KG1 (cell line): ENCODE measurements around the gene FRRS1.

Experiments used
- DNase-seq: peaks from one replicate; lab custom pipeline; 2025; lab: John Stamatoyannopoulos, UW

FRRS1 gene

DNA sequence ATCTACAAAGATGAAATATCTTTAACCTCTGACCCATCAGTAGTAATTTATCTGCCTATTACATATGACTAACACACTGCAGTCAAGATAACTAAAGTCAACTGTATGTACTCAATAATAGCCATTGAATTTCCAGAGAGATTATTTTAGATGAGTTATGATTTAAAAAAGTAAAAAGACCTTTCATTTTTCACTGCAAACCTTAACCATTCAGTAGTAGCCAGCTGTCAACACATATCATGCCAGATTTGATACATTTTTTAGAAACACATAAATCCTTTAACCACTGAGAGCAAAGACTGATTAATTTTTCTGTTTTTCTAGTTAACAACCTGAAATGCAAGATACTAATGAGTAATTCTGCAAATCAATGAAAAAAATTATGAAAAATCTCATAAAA lies 89.6 kb downstream of the FRRS1 start:
- DNase-seq, result no peak

DNA sequence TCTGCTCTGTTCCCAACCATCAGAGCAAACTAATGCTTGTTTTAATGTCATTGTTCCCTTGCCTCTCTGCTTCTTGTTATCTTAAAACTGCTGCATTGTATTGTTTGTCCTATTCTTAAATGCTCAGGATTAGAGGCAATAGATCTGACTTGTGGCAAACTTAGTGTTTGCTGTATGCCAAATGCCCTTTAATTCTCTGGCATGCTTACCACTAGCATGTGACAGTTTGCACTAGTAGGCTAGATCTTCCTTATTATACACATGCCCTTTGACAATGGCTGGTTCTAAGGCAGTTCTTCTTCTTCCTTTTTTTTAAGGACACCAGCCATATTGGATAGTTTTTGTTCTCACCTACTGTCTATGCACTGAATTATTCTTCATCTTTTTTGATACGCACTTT lies 90.4 kb downstream of the FRRS1 start:
- DNase-seq, result no peak

DNA sequence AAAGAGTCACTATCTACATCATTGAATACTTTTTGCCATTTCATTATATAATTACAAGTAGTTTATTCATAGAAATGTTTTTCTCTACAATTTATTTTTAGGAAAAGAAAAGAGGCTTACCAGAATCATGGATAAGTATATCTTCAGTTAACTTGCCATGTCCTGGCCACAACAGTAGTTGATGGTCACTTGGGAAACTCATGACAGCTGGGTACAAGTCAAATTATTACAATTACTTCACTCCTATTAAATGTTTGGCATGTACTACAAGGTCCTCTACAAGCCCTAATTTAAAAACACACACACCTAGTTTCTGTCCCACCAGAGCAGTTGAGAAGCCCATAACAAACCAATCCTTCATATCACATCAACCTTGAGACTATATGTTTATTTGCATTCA lies 91.1 kb downstream of the FRRS1 start:
- DNase-seq, result no peak

DNA sequence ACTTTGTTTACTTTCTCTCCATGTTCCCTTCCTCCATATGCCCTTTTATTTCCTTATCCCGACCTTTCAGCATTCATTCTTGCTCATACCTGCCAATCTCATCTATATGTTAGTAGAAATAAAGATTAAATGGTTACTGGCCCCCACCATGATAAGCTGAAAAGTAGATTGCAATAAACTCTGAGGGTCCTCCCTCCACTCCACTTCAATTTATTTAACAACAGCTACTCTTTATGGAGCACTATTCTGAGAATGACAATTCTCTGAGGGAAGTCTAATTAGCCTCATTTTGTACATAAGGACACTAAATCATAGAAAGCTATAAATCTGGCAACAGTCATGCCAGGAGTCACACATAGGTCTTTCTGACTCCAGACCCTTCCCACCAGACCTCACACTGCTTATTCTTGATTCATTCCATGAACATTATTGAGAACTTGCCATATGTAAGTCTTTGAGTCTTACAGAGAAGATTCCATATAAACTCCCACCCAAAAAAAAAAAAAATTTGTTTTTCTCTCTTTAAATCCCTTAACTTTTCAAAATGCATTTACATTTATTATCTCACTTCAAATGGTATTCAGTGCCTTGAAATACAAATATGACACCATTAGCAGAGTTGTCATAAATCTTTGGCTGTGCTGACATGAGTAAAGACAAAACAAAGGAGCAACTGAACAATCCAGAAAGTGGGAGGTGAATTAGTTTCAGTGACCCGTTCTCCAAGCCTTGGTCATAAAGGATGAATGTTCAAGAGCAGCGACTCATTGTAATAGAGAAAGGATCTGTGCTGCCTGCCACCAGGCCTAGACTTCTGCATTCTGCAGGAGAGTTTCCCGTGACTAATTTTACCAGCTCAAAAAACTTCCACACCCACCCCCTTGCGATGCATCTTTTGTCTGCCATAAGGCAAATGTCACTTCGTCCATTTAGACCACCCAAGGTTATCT lies 92.0 kb downstream of the FRRS1 start:
- no peak for DNase-seq

DNA sequence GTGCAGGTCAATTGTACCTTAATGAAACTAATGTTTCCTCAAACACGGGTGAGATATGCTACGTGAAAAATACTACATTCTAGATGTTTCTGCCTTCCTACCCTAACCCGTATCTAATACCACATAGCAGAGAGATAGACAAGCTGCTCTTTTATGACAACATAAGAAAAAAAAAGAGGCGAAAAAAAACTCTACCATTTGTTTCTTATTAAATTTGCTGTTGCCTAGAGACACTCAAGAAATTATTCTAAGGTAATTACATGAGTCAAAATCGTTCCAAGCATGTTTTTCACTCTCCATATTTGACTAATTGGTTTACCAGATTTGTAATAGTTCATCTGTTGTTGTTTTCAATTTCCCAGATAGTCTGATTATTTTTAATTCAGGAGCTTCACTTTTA lies 93.1 kb downstream of the FRRS1 start:
- no peak for DNase-seq

DNA sequence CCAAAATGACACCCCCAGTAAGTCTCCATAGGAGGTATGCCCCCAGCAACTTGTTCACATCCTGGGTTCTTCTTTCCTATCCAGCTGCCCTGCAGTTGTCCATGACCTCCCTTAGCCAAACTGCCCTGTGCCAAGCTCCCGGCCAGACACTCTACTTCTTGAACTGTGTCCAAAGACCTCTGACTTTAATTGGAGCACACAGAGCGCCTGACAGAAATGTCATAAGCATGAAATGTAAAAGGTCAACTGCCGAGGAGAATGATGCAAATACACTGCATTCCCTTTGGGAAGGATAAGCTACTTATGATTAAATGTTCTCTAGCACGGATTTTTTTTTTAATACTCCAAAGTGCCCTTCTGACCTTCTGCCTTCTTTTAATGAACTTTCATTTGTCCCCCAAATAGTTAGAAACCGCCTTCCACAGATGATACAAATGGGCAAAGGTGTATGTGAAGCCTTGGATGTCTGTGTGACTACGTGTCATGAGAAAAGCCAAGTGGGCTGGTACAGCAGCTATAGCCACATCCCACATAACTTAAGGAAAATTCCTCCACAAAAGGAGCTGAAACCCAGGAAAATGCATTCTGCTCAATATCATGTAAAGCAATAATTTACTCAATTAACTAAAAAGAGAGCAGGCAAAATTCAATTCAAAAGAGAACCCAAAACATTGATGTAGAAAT lies 93.8 kb downstream of the FRRS1 start:
- no peak for DNase-seq

DNA sequence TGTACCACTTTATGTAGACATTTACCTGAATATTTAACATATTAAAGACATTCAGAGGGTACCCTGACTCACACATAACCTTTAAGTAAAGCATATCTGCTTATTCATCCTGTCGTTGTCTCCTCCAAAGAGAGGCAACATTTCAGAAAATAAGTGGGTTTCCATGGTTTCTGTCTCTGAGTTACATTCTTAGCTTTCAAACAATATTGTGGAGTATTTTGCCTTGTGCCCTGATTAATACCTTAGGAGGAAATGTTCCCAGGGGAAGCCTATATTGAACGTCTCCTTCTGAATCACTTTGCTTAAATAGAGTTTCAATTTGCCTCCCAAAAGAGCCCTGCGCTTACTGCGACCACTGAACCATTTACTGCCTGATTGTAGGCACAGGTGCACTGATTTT lies 94.4 kb downstream of the FRRS1 start:
- no peak for DNase-seq

DNA sequence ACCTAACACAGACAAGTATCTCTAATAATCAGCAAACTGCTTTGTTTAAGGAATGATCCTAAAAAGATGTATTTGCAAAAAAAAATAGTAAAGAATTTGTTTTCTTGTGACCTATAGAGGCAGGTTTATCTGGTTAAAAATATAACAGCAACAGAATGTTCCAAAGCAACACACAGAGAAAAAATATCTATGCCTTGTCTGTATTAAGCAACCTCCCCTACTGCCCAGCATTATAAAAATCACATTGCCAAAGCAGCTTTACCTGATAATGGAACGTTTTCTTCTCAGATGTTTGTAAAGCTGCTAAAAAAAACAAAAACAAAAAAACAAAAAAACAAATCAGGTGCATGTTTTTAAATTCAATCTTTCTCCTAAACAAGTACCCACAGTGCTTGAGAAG lies 95.9 kb downstream of the FRRS1 start:
- DNase-seq, result no peak

DNA sequence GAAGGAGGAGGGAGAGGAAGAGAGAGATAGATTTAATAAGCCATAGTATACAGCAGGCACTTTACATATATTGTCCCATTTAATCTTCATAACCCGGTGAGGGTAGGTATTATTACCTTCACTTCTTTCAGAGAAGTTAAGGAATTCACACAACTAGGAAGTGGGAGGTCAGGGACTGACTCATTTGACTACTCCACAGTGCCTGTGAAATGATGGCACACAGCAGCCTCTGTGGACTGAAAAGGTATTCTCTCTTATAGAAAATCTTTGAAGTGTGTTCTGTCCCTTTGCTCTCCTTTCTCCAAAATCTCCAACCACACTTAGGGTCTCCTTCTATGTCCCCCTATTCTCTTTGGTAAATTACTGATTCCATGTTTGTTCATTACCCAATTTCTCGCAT lies 96.6 kb downstream of the FRRS1 start:
- DNase-seq, result no peak

DNA sequence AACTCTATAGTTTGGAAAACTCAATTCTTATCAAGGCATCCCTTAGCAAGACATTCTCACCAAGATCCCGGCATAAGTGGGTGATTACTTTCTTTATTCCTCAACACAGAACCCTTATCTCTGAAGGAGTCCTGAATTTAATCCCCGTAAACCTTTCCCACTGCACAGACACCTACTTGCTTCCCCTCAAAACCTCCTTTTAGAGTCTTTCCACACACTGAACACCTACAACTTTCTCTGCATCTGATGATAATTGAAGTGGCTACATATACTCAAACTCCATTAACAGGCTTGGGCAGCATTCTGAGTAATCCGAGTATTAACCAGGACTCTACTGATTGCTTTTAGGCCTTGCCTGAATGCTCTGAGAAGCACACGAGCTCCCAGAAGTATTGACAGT lies 97.1 kb downstream of the FRRS1 start:
- DNase-seq, result no peak

DNA sequence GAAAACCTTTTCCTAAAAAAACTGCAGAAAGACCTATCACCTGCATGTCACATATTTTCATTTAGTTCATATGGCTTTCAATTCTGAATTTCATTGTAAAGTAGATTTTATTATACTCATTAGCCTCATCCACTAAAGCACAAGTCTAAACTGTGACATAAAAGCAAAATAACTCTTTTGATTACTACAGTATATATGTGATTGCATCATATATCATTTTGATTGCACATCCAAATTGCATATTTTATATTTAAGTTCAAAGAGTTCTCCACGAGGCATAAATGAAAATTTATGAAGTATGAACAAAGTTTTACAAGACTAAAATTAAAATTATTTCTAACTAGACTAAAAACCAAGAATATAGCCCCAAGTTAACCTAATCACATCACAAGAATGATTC lies 101.2 kb downstream of the FRRS1 start:
- no peak for DNase-seq

DNA sequence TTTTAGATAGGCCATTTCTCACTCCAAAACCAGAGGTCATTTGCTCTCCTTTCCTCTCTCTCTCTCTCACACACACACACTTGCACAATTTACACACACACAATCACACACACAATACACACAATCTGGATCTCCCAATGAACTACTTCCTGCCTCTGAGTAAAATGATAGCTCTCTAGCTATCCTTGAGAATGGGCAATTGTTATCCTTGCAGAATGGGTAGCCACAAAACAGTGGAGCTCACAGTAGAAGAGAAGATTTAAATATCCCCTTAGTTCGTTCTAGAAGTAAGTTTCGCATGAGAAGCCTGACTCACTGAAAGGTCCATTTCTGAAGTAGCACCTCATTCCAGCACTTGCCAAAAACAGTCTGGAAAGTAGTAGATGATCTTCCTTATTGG lies 102.9 kb downstream of the FRRS1 start:
- no peak for DNase-seq

DNA sequence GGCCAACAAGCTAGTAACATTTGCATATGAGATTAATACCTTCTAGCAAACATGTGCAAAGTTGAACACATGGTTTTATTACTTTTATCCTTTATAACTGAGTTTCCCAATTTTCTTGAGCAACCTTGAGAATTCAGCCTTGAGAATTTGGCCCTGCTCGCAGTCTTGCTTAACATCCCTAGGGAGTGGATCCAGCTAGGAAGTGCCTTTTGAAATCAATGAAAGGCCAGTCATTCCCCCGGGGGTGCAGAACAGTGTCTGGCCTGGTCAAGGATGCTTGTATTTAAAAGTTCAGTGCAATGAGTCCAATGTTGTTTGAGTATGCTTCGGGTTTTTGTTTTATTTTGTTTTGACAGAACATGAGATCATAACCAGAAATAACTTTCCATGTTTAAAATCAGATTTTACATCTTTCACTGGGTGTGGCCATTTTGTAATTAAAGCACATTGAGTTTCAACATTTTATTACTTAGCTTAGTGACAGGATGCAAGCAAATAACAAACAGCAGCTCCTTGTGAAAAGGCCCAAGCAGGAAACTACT lies 103.8 kb downstream of the FRRS1 start:
- DNase-seq, result no peak

DNA sequence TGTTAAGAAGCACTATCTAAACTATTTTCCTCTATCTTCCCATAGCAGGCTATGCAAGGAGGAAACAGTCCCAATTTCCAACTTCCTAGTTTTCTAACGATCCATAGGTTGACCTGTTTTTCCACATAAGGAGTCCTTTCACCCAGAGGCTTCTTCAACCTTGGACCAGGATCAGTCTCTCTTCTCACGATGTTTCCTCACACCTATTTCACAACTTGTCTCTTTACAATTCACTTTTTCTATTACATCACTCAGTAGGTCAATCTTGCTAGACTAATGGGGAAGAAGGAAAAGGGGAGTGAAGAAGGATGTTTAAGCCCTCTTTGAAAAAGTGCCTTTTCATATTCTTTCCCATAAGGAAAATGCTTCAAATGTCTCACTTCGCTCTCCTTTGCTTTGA lies 104.7 kb downstream of the FRRS1 start:
- DNase-seq, result no peak

DNA sequence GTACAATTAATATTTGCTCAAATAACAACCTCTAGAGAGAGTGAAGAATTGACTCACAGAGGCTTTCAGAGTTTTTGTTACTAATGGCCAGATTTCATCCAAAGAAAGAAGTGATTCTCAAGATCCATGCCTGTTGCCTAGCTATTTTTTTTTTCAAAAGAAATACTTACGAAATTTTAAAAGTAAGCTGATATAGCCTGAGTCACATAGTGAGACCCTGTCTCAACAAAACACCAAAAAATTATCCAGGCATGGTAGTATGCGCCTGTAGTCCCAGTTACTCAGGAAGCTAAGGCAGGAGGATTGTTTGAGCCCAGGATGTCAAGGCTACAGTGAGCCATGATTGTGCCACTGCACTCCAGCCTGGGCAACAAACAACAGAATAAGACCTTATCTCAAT lies 105.9 kb downstream of the FRRS1 start:
- DNase-seq, result no peak

DNA sequence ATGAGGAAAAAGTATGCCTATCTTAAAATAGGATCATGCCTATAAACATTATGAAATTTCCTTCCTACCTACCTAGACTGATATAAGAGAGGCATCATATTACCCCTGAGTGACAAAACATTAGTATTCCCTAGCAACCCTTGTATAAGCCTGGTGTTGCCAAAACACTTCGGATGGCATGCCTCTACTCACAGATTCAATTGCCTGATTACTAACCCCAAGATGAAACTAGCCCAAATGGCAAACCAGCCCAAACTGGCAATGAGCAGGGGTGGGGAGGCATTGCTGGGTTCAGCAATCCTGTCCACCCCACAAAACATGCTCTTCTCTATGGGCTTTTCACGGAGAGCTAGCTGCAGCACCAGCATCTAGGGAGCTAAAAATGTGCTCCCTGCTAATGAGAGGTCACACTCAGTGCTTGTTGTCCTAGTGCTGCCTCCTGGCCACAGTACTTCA lies 106.7 kb downstream of the FRRS1 start:
- DNase-seq, result no peak
